Activated CD8-positive, alpha-beta T cell treated with anti-CD3 and anti-CD28 coated beads for 36 hours (primary cell): ENCODE results near the gene KRTAP12-4. TPM values are rescaled to one million over a fixed set of nuclear protein-coding genes. Genes with fewer than 3 reads are reported as not detected.
"Not testable (repeated sequence)": the region's sequence is repeated elsewhere in the genome, so short reads cannot be mapped to it uniquely, and the experiment has no call there.

Source experiments
- ATAC-seq: fragments of 200-7000 bp; cut with Tn5 transposase; one replicate; pipeline ENCODE4 v1.10.0; 2021; ENCODE audit warnings: mild to moderate bottlenecking, moderate library complexity
- CTCF ChIA-PET: fragments of 350-600 bp; sonication (Branson Sonifier 250); formaldehyde crosslinking; loops from one replicate; lab custom pipeline; 2021; ENCODE audit warnings: antibody characterized with exemption; lab: Charles Lee
- POLR2A ChIA-PET: fragments of 350-600 bp; sonication (Branson Sonifier 250); formaldehyde crosslinking; loops from one replicate; lab custom pipeline; 2021; ENCODE audit warnings: antibody characterized with exemption; lab: Charles Lee
- DNase-seq: peaks from one replicate; pipeline ENCODE4 v3.0.0-alpha.2; 2020
- H3K27ac Mint-ChIP-seq: one replicate; pipeline ENCODE4 v1.8.0; 2021; ENCODE audit warnings: mild to moderate bottlenecking, mixed read lengths
- H3K27me3 Mint-ChIP-seq: one replicate; pipeline ENCODE4 v1.8.0; 2021; ENCODE audit warnings: mixed read lengths
- H3K36me3 Mint-ChIP-seq: one replicate; pipeline ENCODE4 v1.8.0; 2021; ENCODE audit warnings: low read depth, mixed read lengths
- H3K4me1 Mint-ChIP-seq: one replicate; pipeline ENCODE4 v1.8.0; 2021; ENCODE audit warnings: low read depth, mixed read lengths
- H3K4me3 Mint-ChIP-seq: one replicate; pipeline ENCODE4 v1.8.0; 2021; ENCODE audit warnings: mild to moderate bottlenecking, moderate library complexity, mixed read lengths
- H3K9me3 Mint-ChIP-seq: one replicate; pipeline ENCODE4 v1.8.0; 2021; ENCODE audit warnings: mixed read lengths
- CTCF ChIP-seq: fragments of 200-600 bp; IDR thresholded peaks from one replicate; pipeline ENCODE4 v1.8.0; 2022; ENCODE audit warnings: antibody characterized with exemption, mild to moderate bottlenecking
- intact Hi-C: fragments of 100-400 bp; cut with micrococcal nuclease; formaldehyde crosslinking; loops from one replicate; pipeline ENCODE4 v1.10.0; 2022
- total RNA-seq, 2 experiments: library from RNA; stranded (reverse); gene quantifications; one replicate each; pipeline ENCODE4 v1.2.3, GENCODE V29; 2021

KRTAP12-4 gene
- total RNA-seq, 2 experiments from 2014 or later: not detected

- ATAC-seq (no peak), DNase-seq (no peak)
- ChIA-PET POLR2A (no interaction called here), CTCF (no interaction called here)
- Mint-ChIP-seq H3K36me3 (no peaks in the 10 kb centered on the region), H3K27ac (no peak overlapping the region), H3K27me3 (peaks cover 45% of the 10 kb centered on the region), H3K4me3 (no peak overlapping the region), H3K9me3 (peaks cover 4% of the 10 kb centered on the region), H3K4me1 (peaks cover 7% of the 10 kb centered on the region)
- intact Hi-C loops: no loop called here
- TF ChIP-seq CTCF: no peak
These were observed 43.6 kb upstream of the KRTAP12-4 start for GRCh38 chr21:44697811-44698734.

- POLR2A ChIA-PET, H3K4me1 Mint-ChIP-seq, H3K36me3 Mint-ChIP-seq, intact Hi-C loops, H3K4me3 Mint-ChIP-seq, ATAC-seq, DNase-seq, H3K27ac Mint-ChIP-seq: not testable (repeated sequence)
- CTCF ChIA-PET: interaction anchor here (1.4 kb wide), 1 partner anchor 12 kb away, joined by 4 read pairs; no protein-coding TSS in a partner anchor
- H3K27me3 Mint-ChIP-seq: peaks cover 37% of the 10 kb centered on the region
- peaks cover 11% of the 10 kb centered on the region for H3K9me3 Mint-ChIP-seq
These were observed 42.8 kb upstream of the KRTAP12-4 start, which contains the start of gene KRTAP10-12 for GRCh38 chr21:44697172-44697810. Gene KRTAP10-12, plus strand, starts transcription at chr21:44697172. Its CDS starts 30 bp downstream, at chr21:44697202.

- POLR2A ChIA-PET: no interaction called here
- CTCF ChIA-PET: interaction anchor here (1.0 to 1.4 kb wide), 2 partner anchors 12 to 97 kb away, joined by 3 to 4 read pairs; no protein-coding TSS in a partner anchor
- no peak for ATAC-seq
- no peak for DNase-seq
- Mint-ChIP-seq H3K36me3 (no peaks in the 10 kb centered on the region), H3K4me3 (no peak overlapping the region), H3K27ac (no peak overlapping the region), H3K9me3 (peaks cover 11% of the 10 kb centered on the region), H3K4me1 (peaks cover 12% of the 10 kb centered on the region), H3K27me3 (peaks cover 32% of the 10 kb centered on the region)
- intact Hi-C loops: no loop called here
- no peak for TF ChIP-seq CTCF
These were observed 42.1 kb upstream of the KRTAP12-4 start for GRCh38 chr21:44696572-44696971.

GRCh38 chr21:44695641-44696040 lies 41.2 kb upstream of the KRTAP12-4 start:
- Mint-ChIP-seq H3K9me3 (peaks cover 11% of the 10 kb centered on the region), H3K4me3 (no peak overlapping the region), H3K27ac (no peak overlapping the region), H3K27me3 (peaks cover 27% of the 10 kb centered on the region), H3K36me3 (no peaks in the 10 kb centered on the region), H3K4me1 (peaks cover 18% of the 10 kb centered on the region)
- POLR2A ChIA-PET: no interaction called here
- intact Hi-C loops: no loop called here
- ATAC-seq (no peak), DNase-seq (no peak)
- CTCF ChIA-PET: no interaction called here
- TF ChIP-seq CTCF: no peak

- H3K27ac Mint-ChIP-seq: no peak overlapping the region
- POLR2A ChIA-PET: no interaction called here
- H3K27me3 Mint-ChIP-seq: peaks cover 26% of the 10 kb centered on the region
- peaks cover 11% of the 10 kb centered on the region for H3K9me3 Mint-ChIP-seq
- H3K4me3 Mint-ChIP-seq: no peak overlapping the region
- ATAC-seq (no peak), DNase-seq (no peak)
- intact Hi-C loops: no loop called here
- no peaks in the 10 kb centered on the region for H3K36me3 Mint-ChIP-seq
- CTCF ChIA-PET: no interaction called here
- no peak for TF ChIP-seq CTCF
- H3K4me1 Mint-ChIP-seq: peaks cover 18% of the 10 kb centered on the region
These were observed 40.7 kb upstream of the KRTAP12-4 start for GRCh38 chr21:44695184-44695583.
